ENCODE data around the gene NTM. TPM values are rescaled to one million over a fixed set of nuclear protein-coding genes. Genes with fewer than 3 reads are reported as not detected.

NTM gene
- total and polyA plus RNA-seq, 2 of the 8 experiments (the other 6 are each of a cell fraction or from before 2014, with no cell fraction given): 13.4 to 20.0 TPM

DNA sequence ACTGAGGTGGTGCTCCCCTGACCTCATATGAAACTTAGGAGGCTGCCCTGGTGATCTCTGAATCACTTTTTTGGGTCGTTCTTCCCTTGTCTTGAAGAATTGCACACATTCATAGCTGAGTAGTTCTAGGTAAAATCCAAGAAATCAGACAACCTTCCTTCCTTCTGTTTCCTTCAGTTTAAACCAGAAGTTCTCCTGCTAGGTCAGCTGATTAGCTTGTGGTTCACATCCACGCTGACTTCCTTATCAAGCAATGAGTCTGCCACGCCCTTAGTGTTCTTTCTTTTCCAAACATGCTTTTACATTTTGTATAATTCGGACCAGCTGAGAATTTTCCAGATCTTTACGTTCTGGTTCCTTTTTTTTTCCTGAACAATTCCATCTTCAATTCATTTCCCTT is 892.8 kb downstream of the NTM start (continued):
- TF ChIP-seq, protein P1, sequence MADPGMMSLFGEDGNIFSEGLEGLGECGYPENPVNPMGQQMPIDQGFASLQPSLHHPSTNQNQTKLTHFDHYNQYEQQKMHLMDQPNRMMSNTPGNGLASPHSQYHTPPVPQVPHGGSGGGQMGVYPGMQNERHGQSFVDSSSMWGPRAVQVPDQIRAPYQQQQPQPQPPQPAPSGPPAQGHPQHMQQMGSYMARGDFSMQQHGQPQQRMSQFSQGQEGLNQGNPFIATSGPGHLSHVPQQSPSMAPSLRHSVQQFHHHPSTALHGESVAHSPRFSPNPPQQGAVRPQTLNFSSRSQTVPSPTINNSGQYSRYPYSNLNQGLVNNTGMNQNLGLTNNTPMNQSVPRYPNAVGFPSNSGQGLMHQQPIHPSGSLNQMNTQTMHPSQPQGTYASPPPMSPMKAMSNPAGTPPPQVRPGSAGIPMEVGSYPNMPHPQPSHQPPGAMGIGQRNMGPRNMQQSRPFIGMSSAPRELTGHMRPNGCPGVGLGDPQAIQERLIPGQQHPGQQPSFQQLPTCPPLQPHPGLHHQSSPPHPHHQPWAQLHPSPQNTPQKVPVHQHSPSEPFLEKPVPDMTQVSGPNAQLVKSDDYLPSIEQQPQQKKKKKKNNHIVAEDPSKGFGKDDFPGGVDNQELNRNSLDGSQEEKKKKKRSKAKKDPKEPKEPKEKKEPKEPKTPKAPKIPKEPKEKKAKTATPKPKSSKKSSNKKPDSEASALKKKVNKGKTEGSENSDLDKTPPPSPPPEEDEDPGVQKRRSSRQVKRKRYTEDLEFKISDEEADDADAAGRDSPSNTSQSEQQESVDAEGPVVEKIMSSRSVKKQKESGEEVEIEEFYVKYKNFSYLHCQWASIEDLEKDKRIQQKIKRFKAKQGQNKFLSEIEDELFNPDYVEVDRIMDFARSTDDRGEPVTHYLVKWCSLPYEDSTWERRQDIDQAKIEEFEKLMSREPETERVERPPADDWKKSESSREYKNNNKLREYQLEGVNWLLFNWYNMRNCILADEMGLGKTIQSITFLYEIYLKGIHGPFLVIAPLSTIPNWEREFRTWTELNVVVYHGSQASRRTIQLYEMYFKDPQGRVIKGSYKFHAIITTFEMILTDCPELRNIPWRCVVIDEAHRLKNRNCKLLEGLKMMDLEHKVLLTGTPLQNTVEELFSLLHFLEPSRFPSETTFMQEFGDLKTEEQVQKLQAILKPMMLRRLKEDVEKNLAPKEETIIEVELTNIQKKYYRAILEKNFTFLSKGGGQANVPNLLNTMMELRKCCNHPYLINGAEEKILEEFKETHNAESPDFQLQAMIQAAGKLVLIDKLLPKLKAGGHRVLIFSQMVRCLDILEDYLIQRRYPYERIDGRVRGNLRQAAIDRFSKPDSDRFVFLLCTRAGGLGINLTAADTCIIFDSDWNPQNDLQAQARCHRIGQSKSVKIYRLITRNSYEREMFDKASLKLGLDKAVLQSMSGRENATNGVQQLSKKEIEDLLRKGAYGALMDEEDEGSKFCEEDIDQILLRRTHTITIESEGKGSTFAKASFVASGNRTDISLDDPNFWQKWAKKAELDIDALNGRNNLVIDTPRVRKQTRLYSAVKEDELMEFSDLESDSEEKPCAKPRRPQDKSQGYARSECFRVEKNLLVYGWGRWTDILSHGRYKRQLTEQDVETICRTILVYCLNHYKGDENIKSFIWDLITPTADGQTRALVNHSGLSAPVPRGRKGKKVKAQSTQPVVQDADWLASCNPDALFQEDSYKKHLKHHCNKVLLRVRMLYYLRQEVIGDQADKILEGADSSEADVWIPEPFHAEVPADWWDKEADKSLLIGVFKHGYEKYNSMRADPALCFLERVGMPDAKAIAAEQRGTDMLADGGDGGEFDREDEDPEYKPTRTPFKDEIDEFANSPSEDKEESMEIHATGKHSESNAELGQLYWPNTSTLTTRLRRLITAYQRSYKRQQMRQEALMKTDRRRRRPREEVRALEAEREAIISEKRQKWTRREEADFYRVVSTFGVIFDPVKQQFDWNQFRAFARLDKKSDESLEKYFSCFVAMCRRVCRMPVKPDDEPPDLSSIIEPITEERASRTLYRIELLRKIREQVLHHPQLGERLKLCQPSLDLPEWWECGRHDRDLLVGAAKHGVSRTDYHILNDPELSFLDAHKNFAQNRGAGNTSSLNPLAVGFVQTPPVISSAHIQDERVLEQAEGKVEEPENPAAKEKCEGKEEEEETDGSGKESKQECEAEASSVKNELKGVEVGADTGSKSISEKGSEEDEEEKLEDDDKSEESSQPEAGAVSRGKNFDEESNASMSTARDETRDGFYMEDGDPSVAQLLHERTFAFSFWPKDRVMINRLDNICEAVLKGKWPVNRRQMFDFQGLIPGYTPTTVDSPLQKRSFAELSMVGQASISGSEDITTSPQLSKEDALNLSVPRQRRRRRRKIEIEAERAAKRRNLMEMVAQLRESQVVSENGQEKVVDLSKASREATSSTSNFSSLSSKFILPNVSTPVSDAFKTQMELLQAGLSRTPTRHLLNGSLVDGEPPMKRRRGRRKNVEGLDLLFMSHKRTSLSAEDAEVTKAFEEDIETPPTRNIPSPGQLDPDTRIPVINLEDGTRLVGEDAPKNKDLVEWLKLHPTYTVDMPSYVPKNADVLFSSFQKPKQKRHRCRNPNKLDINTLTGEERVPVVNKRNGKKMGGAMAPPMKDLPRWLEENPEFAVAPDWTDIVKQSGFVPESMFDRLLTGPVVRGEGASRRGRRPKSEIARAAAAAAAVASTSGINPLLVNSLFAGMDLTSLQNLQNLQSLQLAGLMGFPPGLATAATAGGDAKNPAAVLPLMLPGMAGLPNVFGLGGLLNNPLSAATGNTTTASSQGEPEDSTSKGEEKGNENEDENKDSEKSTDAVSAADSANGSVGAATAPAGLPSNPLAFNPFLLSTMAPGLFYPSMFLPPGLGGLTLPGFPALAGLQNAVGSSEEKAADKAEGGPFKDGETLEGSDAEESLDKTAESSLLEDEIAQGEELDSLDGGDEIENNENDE (IDR thresholded peaks at IDR 0.05; ENCODE audit: insufficient replicate concordance, low read length): no peak
- TF ChIP-seq RXRA (IDR thresholded peaks at IDR 0.05; ENCODE audit: insufficient read depth, low read depth, low read length): no peak
- no peak for TF ChIP-seq NANOG (IDR thresholded peaks at IDR 0.05; ENCODE audit: insufficient read depth, low read depth, low read length, poor library complexity, severe bottlenecking)
- TF ChIP-seq ATF3 (IDR thresholded peaks at IDR 0.05; ENCODE audit: insufficient read depth, low read depth, low read length): no peak
- no peak for TF ChIP-seq SIRT6 (IDR thresholded peaks at IDR 0.05; ENCODE audit: low read length)
- TF ChIP-seq KDM4A (IDR thresholded peaks at IDR 0.05; ENCODE audit: low read depth, low read length, severe bottlenecking): no peak
- no peak for TF ChIP-seq EP300 (IDR thresholded peaks at IDR 0.05; ENCODE audit: borderline replicate concordance in 1 of 2, low read depth in 2 of 2, low read length in 2 of 2)
- no peak for TF ChIP-seq NRF1 (IDR thresholded peaks at IDR 0.05; ENCODE audit: low read depth, low read length)
- no peak for TF ChIP-seq EZH2 (IDR thresholded peaks at IDR 0.05; ENCODE audit: low read depth, low read length, severe bottlenecking)
